K562 (cell line): Measurements from ENCODE around the gene NAV2. TPM values are rescaled to one million over a fixed set of nuclear protein-coding genes. Genes with fewer than 3 reads are reported as not detected.

ENCODE experiments used
- ATAC-seq: fragments of 200-7000 bp; cut with Tn5 transposase; 3 replicates; pipeline ENCODE4 v1.9.1; 2020; ENCODE audit warnings: moderate library complexity
- BruUV-seq: library from RNA; stranded (reverse); fragments of 400-500 nt; replicated peaks from 2 replicates; lab custom pipeline; 2021; lab: Mats Ljungman, UMichigan
- CTCF ChIA-PET: fragments of 300-600 bp; formaldehyde crosslinking; extraction: SDS; loops from one replicate; lab custom pipeline; 2021; ENCODE audit warnings: low intra/inter-chr PET ratio; lab: Yijun Ruan, JAX
- POLR2A ChIA-PET: fragments of 300-600, 350-650 bp; sonication (Branson Sonifier 250); formaldehyde crosslinking; extraction: SDS; loops from one replicate; lab custom pipeline; 2021; ENCODE audit warnings: antibody characterized with exemption, inconsistent platforms; lab: Yijun Ruan, JAX
- DNase-seq, 4 experiments: peaks; one replicate each; pipeline versions ENCODE4 v3.0.0 to v3.0.0-alpha.2; 2011 to 2018; ENCODE audit warnings: low spot score in 3 of 4, mixed read lengths in 3 of 4; ENCODE audit errors: extremely low read depth in 1 of 4
- FAIRE-seq: peaks from 2 replicates; lab custom pipeline; 2011; peaks lifted over from hg19 to GRCh38; lab: Jason Lieb, UNC
- H2AFZ ChIP-seq: 2 replicates; pipeline ENCODE4 v1.6.0; 2011; ENCODE audit warnings: low read depth, low read length, control low read depth, inconsistent platforms
- H3K27ac ChIP-seq: fragments of 200-600 bp; 3 replicates; pipeline ENCODE4 v1.8.0; 2011; ENCODE audit warnings: low read depth, mild to moderate bottlenecking, control low read depth, inconsistent platforms, low read length, moderate library complexity, mixed read lengths; ENCODE audit errors: extremely low read depth
- H3K27me3 ChIP-seq, 2 experiments: fragments of 300-600 bp in 1 of 2; 2 replicates in 1 of 2; 3 replicates in 1 of 2; pipeline versions ENCODE4 v1.6.0 to v1.8.0; 2011; ENCODE audit warnings: inconsistent platforms in 2 of 2, low read length in 2 of 2, mild to moderate bottlenecking in 1 of 2, mixed read lengths in 1 of 2, moderate library complexity in 1 of 2; ENCODE audit not compliant: control insufficient read depth in 2 of 2, insufficient read depth in 2 of 2
- H3K36me3 ChIP-seq: fragments of 300-600 bp; 3 replicates; pipeline ENCODE4 v1.8.0; 2011; ENCODE audit warnings: mild to moderate bottlenecking, low read length, inconsistent platforms; ENCODE audit not compliant: control insufficient read depth, insufficient read depth
- H3K4me1 ChIP-seq, 2 experiments: fragments of 200-600 bp in 1 of 2; replicated peaks in 1 of 2; 2 replicates in 1 of 2; 3 replicates in 1 of 2; pipeline versions ENCODE4 v1.5.1 to v1.8.0; 2011; ENCODE audit warnings: inconsistent platforms in 2 of 2, low read length in 2 of 2, mild to moderate bottlenecking in 1 of 2, mixed read lengths in 1 of 2, moderate library complexity in 1 of 2; ENCODE audit not compliant: control insufficient read depth in 2 of 2, insufficient read depth in 2 of 2
- H3K4me2 ChIP-seq: 2 replicates; pipeline ENCODE4 v1.6.1; 2011; ENCODE audit warnings: low read length, control low read depth, inconsistent platforms, mixed read lengths; ENCODE audit not compliant: insufficient read depth
- H3K4me3 ChIP-seq: fragments of 200-600 bp; sonication (generic), shearing (Covaris generic); 2 replicates; pipeline ENCODE4 v1.5.1; 2016; ENCODE audit warnings: control low read depth, inconsistent platforms
- H3K79me2 ChIP-seq: fragments of 200-600 bp; 3 replicates; pipeline ENCODE4 v1.8.0; 2011; ENCODE audit warnings: low read length, inconsistent platforms; ENCODE audit not compliant: control insufficient read depth, insufficient read depth
- H3K9ac ChIP-seq, 2 experiments: 2 replicates each; pipeline versions ENCODE4 v1.6.0 to v1.6.1; 2011; ENCODE audit warnings: low read depth in 2 of 2, low read length in 2 of 2, control low read depth in 1 of 2, inconsistent platforms in 1 of 2, mild to moderate bottlenecking in 1 of 2, mixed read lengths in 1 of 2; ENCODE audit not compliant: insufficient read depth in 1 of 2
- H3K9me1 ChIP-seq: one replicate; pipeline ENCODE4 v1.6.0; 2011; ENCODE audit warnings: inconsistent platforms, mild to moderate bottlenecking, low read length, moderate library complexity; ENCODE audit not compliant: control insufficient read depth, insufficient read depth
- H3K9me3 ChIP-seq: replicated peaks from 2 replicates; pipeline ENCODE4 v1.5.1; 2011; ENCODE audit warnings: low read depth, low read length, inconsistent platforms; ENCODE audit not compliant: control insufficient read depth, insufficient read depth
- H4K20me1 ChIP-seq: replicated peaks from 2 replicates; pipeline ENCODE4 v1.6.1; 2011; ENCODE audit warnings: low read length, inconsistent platforms, mixed read lengths; ENCODE audit not compliant: control insufficient read depth, insufficient read depth
- ARID4B ChIP-seq: sonication (generic); formaldehyde crosslinking; IDR thresholded peaks from 2 replicates; pipeline ENCODE4 v1.8.0; 2022; ENCODE audit warnings: mild to moderate bottlenecking, missing genetic modification reagents
- BCL6 ChIP-seq: fragments of 250-450 bp; sonication (Bioruptor Pico); IDR thresholded peaks from 2 replicates; pipeline ENCODE4 v1.4.0; 2020
- CEBPB ChIP-seq: fragments of 450-650 bp; IDR thresholded peaks from 2 replicates; pipeline ENCODE4 v1.6.1; 2016; ENCODE audit warnings: missing genetic modification characterization, missing compliant biosample characterization
- CREB5 ChIP-seq: fragments of 250-450 bp; sonication (Bioruptor Pico); IDR thresholded peaks from 2 replicates; pipeline ENCODE4 v1.5.0; 2020; ENCODE audit warnings: mild to moderate bottlenecking
- ETS1 ChIP-seq: conservative IDR thresholded peaks from 2 replicates; pipeline ENCODE4 v1.6.1; 2011; ENCODE audit warnings: low read depth, mild to moderate bottlenecking, low read length; ENCODE audit not compliant: control insufficient read depth
- HNRNPH1 ChIP-seq: fragments of 200-400 bp; formaldehyde crosslinking; optimal IDR thresholded peaks from 2 replicates; pipeline ENCODE3; 2017; ENCODE audit warnings: low read depth, mild to moderate bottlenecking, low read length, moderate library complexity
- KLF6 ChIP-seq: fragments of 250-450 bp; sonication (Bioruptor Pico); IDR thresholded peaks from 2 replicates; pipeline ENCODE4 v1.4.0; 2020; ENCODE audit warnings: mild to moderate bottlenecking, moderate library complexity, borderline replicate concordance
- SNAPC5 ChIP-seq: fragments of 250-450 bp; sonication (Bioruptor Pico); IDR thresholded peaks from 2 replicates; pipeline ENCODE4 v1.8.0; 2021; ENCODE audit warnings: moderate library complexity, mild to moderate bottlenecking, inconsistent platforms
- VEZF1 ChIP-seq: fragments of 200-800 bp; sonication (Bioruptor generic); IDR thresholded peaks from 2 replicates; pipeline ENCODE4 v1.6.1; 2017; ENCODE audit warnings: missing genetic modification characterization, missing compliant biosample characterization
- ZNF449 ChIP-seq: fragments of 250-450 bp; sonication (Bioruptor Pico); IDR thresholded peaks from 2 replicates; pipeline ENCODE4 v1.8.0; 2022; ENCODE audit warnings: moderate library complexity, mild to moderate bottlenecking, inconsistent platforms
- WGBS: fragments of 100-300 bp; shearing (Covaris generic); methylation state at CpG from one replicate; pipeline ENCODE4 v1.1.6; 2016; ENCODE audit warnings: low coverage, mixed read lengths; ENCODE audit not compliant: insufficient coverage; ENCODE audit errors: missing lambda C conversion rate; 5-methylcytosine and 5-hydroxymethylcytosine counted together
- in situ Hi-C: fragments of 300-500 bp; cut with MboI; formaldehyde crosslinking; loops from 4 replicates; pipeline ENCODE4 v1.15.0; 2018; ENCODE audit warnings: inconsistent platforms, mixed read lengths
- intact Hi-C: fragments of 100-400 bp; cut with micrococcal nuclease; formaldehyde crosslinking; loops from 2 replicates; pipeline ENCODE4 v1.14.2; 2022
- polyA plus RNA-seq, 8 experiments: library from polyadenylated mRNA; depleted of rRNA in 4 of 8; stranded (reverse) in 5 of 8; unstranded in 3 of 8; fragments of >200 nt; fragmentation: Nextera tagmentation in 2 of 8; fragmentation: Illumina TruSeq in 1 of 8; extraction: Ambion mirVana in 2 of 8; extraction: Trizol in 1 of 8; gene quantifications; 2 replicates each; pipeline versions ENCODE4 v1.2.1 to v1.2.3, GENCODE V29; 2011 to 2014; ENCODE audit warnings: inconsistent platforms in 1 of 8, missing spikeins in 1 of 8
- total RNA-seq, 7 experiments: library from RNA; depleted of rRNA in 6 of 7; stranded (reverse); fragments of >200 nt in 6 of 7; fragmentation: Illumina TruSeq in 2 of 7; extraction: Trizol in 2 of 7; gene quantifications; 2 replicates each; pipeline versions ENCODE4 v1.2.1 to v1.2.3, GENCODE V29; 2011 to 2021; ENCODE audit warnings: low replicate concordance in 1 of 7

The NAV2 gene
- total and polyA plus RNA-seq, 9 of the 15 experiments (the other 6 are each of a cell fraction or from before 2014, with no cell fraction given): 0.03 to 0.35 (median 0.05) TPM

- no peaks in the 10 kb centered on the region for H3K4me1 ChIP-seq
- peaks cover 0 to 22% of the 10 kb centered on the region in 2 experiments; a peak in 2 of 5 replicates for H3K27me3 ChIP-seq
- POLR2A ChIA-PET: interaction anchor here (1.5 kb wide), 1 partner anchor 40 kb away, joined by 3 read pairs; no protein-coding TSS in a partner anchor
- no peaks in the 10 kb centered on the region for H3K9me3 ChIP-seq
- no TSS peak for BruUV-seq
- H3K4me3 ChIP-seq: no peak overlapping the region
- H3K36me3 ChIP-seq: no peaks in the 10 kb centered on the region
- no peak for TF ChIP-seq CEBPB (tag)
- no peak for TF ChIP-seq ZNF449
- no peak for TF ChIP-seq KLF6
- no peak for TF ChIP-seq HNRNPH1
- TF ChIP-seq BCL6 (CRISPR knock-in tag): no peak
- TF ChIP-seq VEZF1 (CRISPR knock-in tag): no peak
- no peak for TF ChIP-seq ETS1
- TF ChIP-seq ARID4B (CRISPR knock-in tag): no peak
- TF ChIP-seq SNAPC5 (CRISPR knock-in tag): no peak
- no peak for TF ChIP-seq CREB5 (CRISPR knock-in tag)
- TF ChIP-seq, all 486 proteins: peak for 0
- Histone ChIP-seq H4K20me1 (no peaks in the 10 kb centered on the region), H3K4me2 (no peak overlapping the region), H3K9me1 (no peaks in the 10 kb centered on the region), H3K27ac (no peak overlapping the region), H3K9ac (no peak overlapping the region), H3K79me2 (no peaks in the 10 kb centered on the region), H2AFZ (no peak overlapping the region)
- DNase-seq: no peak
- intact Hi-C loops (no loop called here), in situ Hi-C loops (loop anchor here (25.0 kb wide), 1 partner anchor 576 kb away; no protein-coding TSS in a partner anchor)
- no peak for FAIRE-seq
- no peak for ATAC-seq
- CTCF ChIA-PET: no interaction called here
- 0% methylated on average over 10 of the region's 10 CpGs for WGBS
Measured at GRCh38 chr11:19887842-19888241, 175.2 kb downstream of the NAV2 start.
